ENCODE data around the gene ZNF423.

ZNF423 gene

GRCh38 chr16:49775018-49775417 is 80.9 kb downstream of the ZNF423 start:
- DNase-seq (ENCODE audit: extremely low spot score) = no peak
- POLR2A ChIA-PET = no interaction called here
- TF ChIP-seq SUZ12 (IDR thresholded peaks at IDR 0.05) = no peak
- TF ChIP-seq BHLHE40 (IDR thresholded peaks at IDR 0.05; ENCODE audit: borderline replicate concordance) = no peak
- no peak for TF ChIP-seq ARNT (IDR thresholded peaks at IDR 0.05)
- TF ChIP-seq L3MBTL2 (conservative IDR thresholded peaks at IDR 0.05) = no peak
- no peak for TF ChIP-seq ELF4 (IDR thresholded peaks at IDR 0.05)
- TF ChIP-seq FOXM1 (IDR thresholded peaks at IDR 0.05; ENCODE audit: borderline replicate concordance) = no peak
- no peak for TF ChIP-seq NFRKB (IDR thresholded peaks at IDR 0.05)
- no peak for TF ChIP-seq CTBP1 (IDR thresholded peaks at IDR 0.05; ENCODE audit: borderline replicate concordance)
- no peak for TF ChIP-seq FOXA1 (IDR thresholded peaks at IDR 0.05)
- no peak for TF ChIP-seq SP1 (IDR thresholded peaks at IDR 0.05)
- no peak for TF ChIP-seq TARDBP (IDR thresholded peaks at IDR 0.05)
- CTCF ChIA-PET = no interaction called here

GRCh38 chr16:49773534-49774475 is 82.1 kb downstream of the ZNF423 start:
- POLR2A ChIA-PET = no interaction called here
- no peak for DNase-seq (ENCODE audit: extremely low spot score)
- TF ChIP-seq HDGF (IDR thresholded peaks at IDR 0.05; ENCODE audit: borderline replicate concordance) (no peak), FOXK2 (IDR thresholded peaks at IDR 0.05) (no peak), ARNT (IDR thresholded peaks at IDR 0.05) (no peak), BHLHE40 (IDR thresholded peaks at IDR 0.05; ENCODE audit: borderline replicate concordance) (no peak), ZNF384 (IDR thresholded peaks at IDR 0.05) (no peak), FOXA1 (IDR thresholded peaks at IDR 0.05) (no peak), CTBP1 (IDR thresholded peaks at IDR 0.05; ENCODE audit: borderline replicate concordance) (no peak), LEF1 (IDR thresholded peaks at IDR 0.05; ENCODE audit: borderline replicate concordance) (no peak), PKNOX1 (IDR thresholded peaks at IDR 0.05) (no peak)
- CTCF ChIA-PET = no interaction called here

GRCh38 chr16:49767998-49768397 is 87.9 kb downstream of the ZNF423 start:
- CTCF ChIA-PET = no interaction called here
- TF ChIP-seq HDGF (IDR thresholded peaks at IDR 0.05; ENCODE audit: borderline replicate concordance) = no peak
- TF ChIP-seq NFRKB (IDR thresholded peaks at IDR 0.05) = no peak
- TF ChIP-seq ZNF384 (IDR thresholded peaks at IDR 0.05) = no peak
- TF ChIP-seq FOXM1 (IDR thresholded peaks at IDR 0.05; ENCODE audit: borderline replicate concordance) = no peak
- no peak for TF ChIP-seq SUZ12 (IDR thresholded peaks at IDR 0.05)
- no peak for TF ChIP-seq PKNOX1 (IDR thresholded peaks at IDR 0.05)
- TF ChIP-seq FOXK2 (IDR thresholded peaks at IDR 0.05) = no peak
- no peak for TF ChIP-seq LEF1 (IDR thresholded peaks at IDR 0.05; ENCODE audit: borderline replicate concordance)
- no peak for TF ChIP-seq SP1 (IDR thresholded peaks at IDR 0.05)
- no peak for TF ChIP-seq ARNT (IDR thresholded peaks at IDR 0.05)
- no peak for TF ChIP-seq L3MBTL2 (conservative IDR thresholded peaks at IDR 0.05)
- TF ChIP-seq FOXA1 (IDR thresholded peaks at IDR 0.05) = no peak
- no peak for DNase-seq (ENCODE audit: extremely low spot score)
- POLR2A ChIA-PET = no interaction called here

- TF ChIP-seq TARDBP (IDR thresholded peaks at IDR 0.05) (no peak), FOXK2 (IDR thresholded peaks at IDR 0.05) (no peak), FOXA1 (IDR thresholded peaks at IDR 0.05) (no peak), HDGF (IDR thresholded peaks at IDR 0.05; ENCODE audit: borderline replicate concordance) (no peak), NFRKB (IDR thresholded peaks at IDR 0.05) (no peak), SP1 (IDR thresholded peaks at IDR 0.05) (no peak), ELF4 (IDR thresholded peaks at IDR 0.05) (no peak), CTBP1 (IDR thresholded peaks at IDR 0.05; ENCODE audit: borderline replicate concordance) (no peak), L3MBTL2 (conservative IDR thresholded peaks at IDR 0.05) (no peak), SUZ12 (IDR thresholded peaks at IDR 0.05) (no peak), LEF1 (IDR thresholded peaks at IDR 0.05; ENCODE audit: borderline replicate concordance) (no peak), ZNF384 (IDR thresholded peaks at IDR 0.05) (no peak), FOXM1 (IDR thresholded peaks at IDR 0.05; ENCODE audit: borderline replicate concordance) (no peak), BHLHE40 (IDR thresholded peaks at IDR 0.05; ENCODE audit: borderline replicate concordance) (no peak), PKNOX1 (IDR thresholded peaks at IDR 0.05) (no peak), ARNT (IDR thresholded peaks at IDR 0.05) (no peak)
- ChIA-PET POLR2A (no interaction called here), CTCF (no interaction called here)
- no peak for DNase-seq (ENCODE audit: extremely low spot score)
Observed at GRCh38 chr16:49767414-49767813, 88.5 kb downstream of the ZNF423 start.

- POLR2A ChIA-PET = no interaction called here
Observed at GRCh38 chr16:49766225-49766624, 89.7 kb downstream of the ZNF423 start.

GRCh38 chr16:49763826-49764225 is 92.1 kb downstream of the ZNF423 start:
- DNase-seq (ENCODE audit: extremely low spot score) = no peak
- POLR2A ChIA-PET = no interaction called here
- no peak for TF ChIP-seq SP1 (IDR thresholded peaks at IDR 0.05)
- TF ChIP-seq ELF4 (IDR thresholded peaks at IDR 0.05) = no peak
- TF ChIP-seq LEF1 (IDR thresholded peaks at IDR 0.05; ENCODE audit: borderline replicate concordance) = no peak
- no peak for TF ChIP-seq L3MBTL2 (conservative IDR thresholded peaks at IDR 0.05)
- no peak for TF ChIP-seq ARNT (IDR thresholded peaks at IDR 0.05)
- TF ChIP-seq CTBP1 (IDR thresholded peaks at IDR 0.05; ENCODE audit: borderline replicate concordance) = no peak
- no peak for TF ChIP-seq SUZ12 (IDR thresholded peaks at IDR 0.05)
- no peak for TF ChIP-seq TARDBP (IDR thresholded peaks at IDR 0.05)
- no peak for TF ChIP-seq PKNOX1 (IDR thresholded peaks at IDR 0.05)
- no peak for TF ChIP-seq FOXA1 (IDR thresholded peaks at IDR 0.05)
- no peak for TF ChIP-seq FOXK2 (IDR thresholded peaks at IDR 0.05)
- TF ChIP-seq FOXM1 (IDR thresholded peaks at IDR 0.05; ENCODE audit: borderline replicate concordance) = no peak
- no peak for TF ChIP-seq HDGF (IDR thresholded peaks at IDR 0.05; ENCODE audit: borderline replicate concordance)
- TF ChIP-seq BHLHE40 (IDR thresholded peaks at IDR 0.05; ENCODE audit: borderline replicate concordance) = no peak
- CTCF ChIA-PET = interaction anchor here (0.5 kb wide), 1 partner anchor 886 kb away, joined by 4 read pairs; no protein-coding TSS in a partner anchor

More at GRCh38 chr16:49766225-49766624, 89.7 kb downstream of the ZNF423 start:
- TF ChIP-seq FOXM1 (IDR thresholded peaks at IDR 0.05; ENCODE audit: borderline replicate concordance) (no peak), FOXK2 (IDR thresholded peaks at IDR 0.05) (no peak), FOXA1 (IDR thresholded peaks at IDR 0.05) (no peak), BHLHE40 (IDR thresholded peaks at IDR 0.05; ENCODE audit: borderline replicate concordance) (no peak), SUZ12 (IDR thresholded peaks at IDR 0.05) (no peak), L3MBTL2 (conservative IDR thresholded peaks at IDR 0.05) (no peak), LEF1 (IDR thresholded peaks at IDR 0.05; ENCODE audit: borderline replicate concordance) (no peak)
- no peak for DNase-seq (ENCODE audit: extremely low spot score)
- CTCF ChIA-PET = no interaction called here
